Mesenchymal stem cell (in vitro differentiated cells and primary cell): Measurements from ENCODE around the gene MCM3. TPM values are rescaled to one million over a fixed set of nuclear protein-coding genes. Genes with fewer than 3 reads are reported as not detected.

Experiments
- DNase-seq: peaks from one replicate; pipeline ENCODE4 v3.0.0-alpha.2; 2013
- H2AFZ ChIP-seq: one replicate; pipeline ENCODE4 v1.6.1; 2013; ENCODE audit warnings: low read depth, mild to moderate bottlenecking, control low read depth, inconsistent platforms, low read length, moderate library complexity
- H2AK5ac ChIP-seq: 2 replicates; pipeline ENCODE4 v1.6.1; 2013; ENCODE audit warnings: low read length, moderate library complexity, mild to moderate bottlenecking, inconsistent platforms; ENCODE audit not compliant: severe bottlenecking
- H2BK120ac ChIP-seq: one replicate; pipeline ENCODE4 v1.6.1; 2013; ENCODE audit warnings: low read depth, mild to moderate bottlenecking, inconsistent platforms, low read length, moderate library complexity
- H2BK12ac ChIP-seq, 2 experiments: one replicate each; pipeline ENCODE4 v1.6.1; 2013; ENCODE audit warnings: inconsistent platforms in 2 of 2, low read length in 2 of 2, mild to moderate bottlenecking in 2 of 2, moderate library complexity in 2 of 2, control low read depth in 1 of 2
- H2BK15ac ChIP-seq: one replicate; pipeline ENCODE4 v1.6.1; 2013; ENCODE audit warnings: mild to moderate bottlenecking, low read depth, inconsistent platforms; ENCODE audit not compliant: poor library complexity, severe bottlenecking
- H2BK5ac ChIP-seq: 2 replicates; pipeline ENCODE4 v1.6.1; 2013; ENCODE audit warnings: low read depth, mild to moderate bottlenecking, low read length, control low read depth, inconsistent platforms; ENCODE audit not compliant: poor library complexity, severe bottlenecking
- H3K14ac ChIP-seq, 2 experiments: one replicate each; pipeline ENCODE4 v1.6.1; 2013; ENCODE audit warnings: inconsistent platforms in 2 of 2, low read length in 2 of 2, control low read depth in 1 of 2, mild to moderate bottlenecking in 1 of 2, moderate library complexity in 1 of 2
- H3K18ac ChIP-seq, 2 experiments: one replicate each; pipeline ENCODE4 v1.6.1; 2013; ENCODE audit warnings: inconsistent platforms in 2 of 2, low read length in 2 of 2, control low read depth in 1 of 2, low read depth in 1 of 2, mild to moderate bottlenecking in 1 of 2
- H3K23ac ChIP-seq, 2 experiments: one replicate each; pipeline ENCODE4 v1.6.1; 2013; ENCODE audit warnings: inconsistent platforms in 2 of 2, low read length in 2 of 2, mild to moderate bottlenecking in 2 of 2, moderate library complexity in 2 of 2, control low read depth in 1 of 2
- H3K27ac ChIP-seq: 2 replicates; pipeline ENCODE4 v1.5.1; 2013; ENCODE audit warnings: mild to moderate bottlenecking, moderate library complexity, low read length, control low read depth, inconsistent platforms; ENCODE audit not compliant: poor library complexity, severe bottlenecking
- H3K27me3 ChIP-seq, 2 experiments: 2 replicates each; pipeline versions ENCODE4 v1.6.1 to v1.7.0; 2013; ENCODE audit warnings: low read length in 2 of 2, mild to moderate bottlenecking in 2 of 2, moderate library complexity in 2 of 2, control low read depth in 1 of 2, inconsistent platforms in 1 of 2; ENCODE audit not compliant: control insufficient read depth in 1 of 2, insufficient read depth in 1 of 2
- H3K36me3 ChIP-seq, 2 experiments: 2 replicates each; pipeline versions ENCODE4 v1.6.1 to v1.7.0; 2013; ENCODE audit warnings: low read length in 2 of 2, control low read depth in 1 of 2, inconsistent platforms in 1 of 2, low read depth in 1 of 2, mild to moderate bottlenecking in 1 of 2; ENCODE audit not compliant: insufficient read depth in 2 of 2, control insufficient read depth in 1 of 2
- H3K4ac ChIP-seq, 2 experiments: one replicate each; pipeline ENCODE4 v1.6.1; 2013; ENCODE audit warnings: inconsistent platforms in 2 of 2, low read length in 2 of 2, mild to moderate bottlenecking in 2 of 2, moderate library complexity in 2 of 2, control low read depth in 1 of 2, low read depth in 1 of 2
- H3K4me1 ChIP-seq: 2 replicates; pipeline ENCODE4 v1.6.1; 2013; ENCODE audit warnings: low read depth, low read length, control low read depth; ENCODE audit not compliant: control insufficient read depth, insufficient read depth
- H3K4me2 ChIP-seq: 2 replicates; pipeline ENCODE4 v1.6.1; 2013; ENCODE audit warnings: low read length, mild to moderate bottlenecking, inconsistent platforms; ENCODE audit not compliant: poor library complexity, severe bottlenecking
- H3K4me3 ChIP-seq, 2 experiments: 2 replicates each; pipeline versions ENCODE4 v1.5.1 to v1.7.0; 2013; ENCODE audit warnings: low read length in 2 of 2, mild to moderate bottlenecking in 2 of 2, control low read depth in 1 of 2, low read depth in 1 of 2; ENCODE audit not compliant: insufficient read depth in 1 of 2
- H3K79me1 ChIP-seq: replicated peaks from 2 replicates; pipeline ENCODE4 v1.6.1; 2013; ENCODE audit warnings: mild to moderate bottlenecking, control low read depth, low read length, inconsistent platforms; ENCODE audit not compliant: poor library complexity, severe bottlenecking
- H3K9ac ChIP-seq: 2 replicates; pipeline ENCODE4 v1.7.0; 2013; ENCODE audit warnings: mild to moderate bottlenecking, low read length, moderate library complexity
- H3K9me3 ChIP-seq: 2 replicates; pipeline ENCODE4 v1.7.0; 2013; ENCODE audit warnings: mild to moderate bottlenecking, low read length; ENCODE audit not compliant: control insufficient read depth
- H4K8ac ChIP-seq: one replicate; pipeline ENCODE4 v1.6.1; 2013; ENCODE audit warnings: inconsistent platforms, mild to moderate bottlenecking, low read length, moderate library complexity
- H4K91ac ChIP-seq: one replicate; pipeline ENCODE4 v1.6.1; 2013; ENCODE audit warnings: mild to moderate bottlenecking, low read length, inconsistent platforms
- WGBS: methylation state at CpG from one replicate; pipeline ENCODE4 v1.1.7; 2013; ENCODE audit warnings: mixed read lengths; 5-methylcytosine and 5-hydroxymethylcytosine counted together
- polyA plus RNA-seq, 2 experiments: library from polyadenylated mRNA; stranded (reverse); fragments of 200-250 nt; gene quantifications; one replicate each; pipeline ENCODE4 v1.2.3, GENCODE V29; 2013

Gene MCM3
- polyA plus RNA-seq (2013, experiment 1 of 2): 13.5 TPM
- 13.5 TPM for polyA plus RNA-seq (2013, experiment 2 of 2)

DNA sequence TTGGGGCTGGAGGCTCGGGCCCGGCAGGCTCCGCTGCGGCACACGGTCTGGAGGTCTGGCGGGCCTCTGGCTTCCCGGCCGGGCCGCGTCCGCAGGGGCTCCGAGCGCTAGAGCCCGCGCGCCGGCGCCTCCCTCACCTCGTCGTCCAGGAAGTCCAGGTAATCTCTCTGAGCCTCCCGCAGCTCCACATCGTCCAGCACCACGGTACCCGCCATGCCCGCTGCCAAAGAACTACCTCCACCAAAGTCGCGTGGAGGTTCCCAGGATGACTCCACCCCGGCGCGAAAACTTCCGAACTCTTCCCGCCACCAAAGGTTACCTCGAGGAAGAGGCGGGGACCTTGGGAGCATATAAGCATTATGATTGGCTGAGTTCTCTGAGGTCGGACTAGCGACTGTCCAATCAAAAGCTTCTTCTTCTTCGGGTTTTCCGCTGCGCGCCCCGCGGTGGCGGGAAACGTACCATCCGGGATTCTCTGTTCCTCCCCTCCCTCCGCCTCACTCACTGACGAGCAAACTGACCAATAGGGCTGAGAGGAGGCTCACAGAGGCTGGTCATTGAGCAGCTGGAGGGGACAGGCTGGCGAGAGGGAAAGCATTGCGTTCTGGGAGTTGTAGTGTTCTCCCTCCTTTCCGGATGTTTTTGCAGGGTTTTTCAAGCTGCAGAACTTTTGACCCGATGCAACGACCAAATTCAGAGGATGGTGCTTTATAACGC is at the start of gene MCM3:
Gene MCM3 (minus strand): TSS at position 283 of the 717 bp plus-strand sequence. CDS start 68 bp downstream, at position 215.
- Histone ChIP-seq H3K4me3 (peak within 1 kb of the TSS; percentile 89 to 92), H2BK12ac (no peak within 1 kb of the TSS), H3K79me1 (peaks cover 15% of the 10 kb centered on the region), H3K9ac (peak within 1 kb of the TSS; percentile 87), H3K9me3 (no peaks in the 10 kb centered on the region), H2AFZ (peak within 1 kb of the TSS; percentile 95), H2BK120ac (no peak within 1 kb of the TSS), H2BK15ac (no peak within 1 kb of the TSS), H3K4me2 (peak within 1 kb of the TSS; percentile 89), H3K4ac (peak within 1 kb of the TSS in 1 of 2 experiments; percentile 67), H3K4me1 (peaks cover 5% of the 10 kb centered on the region), H3K23ac (peak within 1 kb of the TSS in 1 of 2 experiments; percentile 87), H3K14ac (peak within 1 kb of the TSS in 1 of 2 experiments; percentile 30), H3K18ac (peak within 1 kb of the TSS in 1 of 2 experiments; percentile 76), H2AK5ac (no peak within 1 kb of the TSS), H3K36me3 (peaks cover 7 to 31% of the 10 kb centered on the region in 2 experiments), H2BK5ac (no peak within 1 kb of the TSS), H4K91ac (no peak within 1 kb of the TSS), H3K27ac (peak within 1 kb of the TSS; percentile 8), H3K27me3 (no peaks in the 10 kb centered on the region), H4K8ac (no peak within 1 kb of the TSS)
- 0% methylated on average over 33 of the region's 53 CpGs for WGBS
- DNase-seq: peak; percentile 99

GRCh38 chr6:52333840-52334200 is 49.3 kb upstream of the MCM3 start:
- H2AK5ac ChIP-seq: no peak overlapping the region
- H3K4ac ChIP-seq: no peak overlapping the region
- no peak overlapping the region for H2BK12ac ChIP-seq
- H3K27me3 ChIP-seq: no peaks in the 10 kb centered on the region
- no peak overlapping the region for H4K8ac ChIP-seq
- no peak overlapping the region for H3K4me2 ChIP-seq
- H3K18ac ChIP-seq: no peak overlapping the region
- H2BK5ac ChIP-seq: no peak overlapping the region
- no peak overlapping the region for H3K23ac ChIP-seq
- H2AFZ ChIP-seq: no peak overlapping the region
- no peak for DNase-seq
- no peak overlapping the region for H2BK120ac ChIP-seq
- no peaks in the 10 kb centered on the region for H3K36me3 ChIP-seq
- H3K14ac ChIP-seq: no peak overlapping the region
- H3K9ac ChIP-seq: no peak overlapping the region
- H3K27ac ChIP-seq: no peak overlapping the region
- H2BK15ac ChIP-seq: no peak overlapping the region
- H3K4me3 ChIP-seq: no peak overlapping the region
- H3K4me1 ChIP-seq: no peaks in the 10 kb centered on the region
- no peak overlapping the region for H4K91ac ChIP-seq
- WGBS: 94% methylated on average over 1 of the region's 1 CpG
- H3K9me3 ChIP-seq: no peaks in the 10 kb centered on the region
- H3K79me1 ChIP-seq: no peaks in the 10 kb centered on the region

DNA sequence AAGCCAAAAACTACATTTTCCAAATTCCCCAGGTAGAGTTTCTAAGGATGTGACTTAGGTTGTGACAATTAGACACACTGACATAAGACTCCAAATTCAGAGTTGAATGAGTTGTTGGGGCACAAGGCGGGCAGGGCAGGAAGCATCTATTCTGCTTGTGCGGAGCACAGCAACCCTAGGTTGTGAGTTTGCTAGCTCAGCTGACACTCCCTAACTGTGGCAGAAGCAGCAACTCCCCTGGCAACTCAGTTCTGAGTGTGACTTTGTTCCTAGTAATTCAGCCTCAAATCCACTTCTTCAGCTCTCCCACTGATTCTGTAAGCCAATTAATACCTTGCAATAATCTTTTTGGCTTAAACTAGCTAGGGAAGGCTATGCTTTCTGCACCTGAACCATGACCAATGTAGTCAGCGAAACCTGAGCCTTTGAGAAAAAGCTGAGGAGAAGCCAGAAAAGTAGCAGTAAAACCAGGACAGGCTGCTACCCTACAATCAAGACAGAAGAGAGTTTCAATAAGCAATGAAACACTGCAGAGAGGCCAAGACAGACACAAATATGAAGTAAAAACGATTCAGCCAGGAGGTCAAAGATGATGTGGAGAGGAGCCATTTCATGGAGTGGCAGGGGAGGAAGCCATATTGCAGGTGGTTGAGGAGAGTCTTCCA is 47.4 kb upstream of the MCM3 start:
- H2BK120ac ChIP-seq: no peak overlapping the region
- no peak overlapping the region for H3K9ac ChIP-seq
- no peak overlapping the region for H2AFZ ChIP-seq
- no peak overlapping the region for H3K18ac ChIP-seq
- no peak overlapping the region for H3K4ac ChIP-seq
- no peak overlapping the region for H2BK12ac ChIP-seq
- H2AK5ac ChIP-seq: no peak overlapping the region
- no peak overlapping the region for H4K8ac ChIP-seq
- no peak overlapping the region for H2BK5ac ChIP-seq
- H3K36me3 ChIP-seq: no peaks in the 10 kb centered on the region
- H3K4me3 ChIP-seq: no peak overlapping the region
- no peaks in the 10 kb centered on the region for H3K4me1 ChIP-seq
- H3K27me3 ChIP-seq: no peaks in the 10 kb centered on the region
- no peaks in the 10 kb centered on the region for H3K9me3 ChIP-seq
- H2BK15ac ChIP-seq: no peak overlapping the region
- no peak overlapping the region for H4K91ac ChIP-seq
- no peaks in the 10 kb centered on the region for H3K79me1 ChIP-seq
- no peak overlapping the region for H3K4me2 ChIP-seq
- WGBS: 96% methylated on average over 4 of the region's 4 CpGs
- H3K27ac ChIP-seq: no peak overlapping the region
- H3K23ac ChIP-seq: peak overlapping the region in 1 of 2 experiments; percentile 23
- no peak overlapping the region for H3K14ac ChIP-seq
- no peak for DNase-seq

- Histone ChIP-seq H4K91ac (no peak overlapping the region), H2AFZ (no peak overlapping the region), H4K8ac (peak overlapping the region; percentile 17), H3K9ac (no peak overlapping the region), H3K18ac (no peak overlapping the region), H3K36me3 (no peaks in the 10 kb centered on the region), H3K4ac (no peak overlapping the region), H2BK12ac (no peak overlapping the region), H2BK120ac (no peak overlapping the region), H3K23ac (no peak overlapping the region), H2BK15ac (no peak overlapping the region), H2AK5ac (no peak overlapping the region), H3K4me1 (no peaks in the 10 kb centered on the region), H3K79me1 (no peaks in the 10 kb centered on the region), H2BK5ac (no peak overlapping the region), H3K27ac (no peak overlapping the region), H3K4me2 (no peak overlapping the region), H3K9me3 (no peaks in the 10 kb centered on the region), H3K4me3 (no peak overlapping the region), H3K27me3 (no peaks in the 10 kb centered on the region), H3K14ac (no peak overlapping the region)
- DNase-seq: no peak
- 87% methylated on average over 1 of the region's 2 CpGs for WGBS
Observed at GRCh38 chr6:52330470-52330869, 45.9 kb upstream of the MCM3 start.
